Measurements from ENCODE around the gene ARHGEF19. TPM values are rescaled to one million over a fixed set of nuclear protein-coding genes. Genes with fewer than 3 reads are reported as not detected.

ARHGEF19 gene
- total and polyA plus RNA-seq, 9 of the 15 experiments (the other 6 are each of a cell fraction or from before 2014, with no cell fraction given): 0.73 to 21.0 (median 5.2) TPM

GRCh38 chr1:16215882-16216753 lies 3.7 kb upstream of the ARHGEF19 start (continued):
- TF ChIP-seq CHD7 (IDR thresholded peaks at IDR 0.05; ENCODE audit: low read depth, low read length) (no peak), MYC (IDR thresholded peaks at IDR 0.05; ENCODE audit: low read depth, low read length) (peak; percentile 24; the same call in 1 of the 2 replicates), MYC (CRISPR knock-in tag; IDR thresholded peaks at IDR 0.05; ENCODE audit: borderline replicate concordance, low read depth) (no peak), ZNF408 (CRISPR knock-in tag; IDR thresholded peaks at IDR 0.05; ENCODE audit: low read depth) (no peak), SMAD1 (IDR thresholded peaks at IDR 0.05; ENCODE audit: low read depth, low read length, partially characterized antibody) (no peak), MAZ (CRISPR knock-in tag; conservative IDR thresholded peaks at IDR 0.05 in 1 of 2, IDR thresholded peaks at IDR 0.05 in 1 of 2) (peak; percentile 10 to 65; a peak in 1 of 4 replicates), ZFP30 (CRISPR knock-in tag; IDR thresholded peaks at IDR 0.05; ENCODE audit: borderline replicate concordance) (no peak), MYNN (IDR thresholded peaks at IDR 0.05) (no peak), MYNN (CRISPR knock-in tag; IDR thresholded peaks at IDR 0.05) (no peak), KDM2B (CRISPR knock-in tag; IDR thresholded peaks at IDR 0.05) (0 out of 2 replicates have a peak, but pooled peaks have one; percentile 66), MAX (CRISPR knock-in tag; IDR thresholded peaks at IDR 0.05) (peak; percentile 30; the same call in 1 of the 2 replicates), ATF6 (CRISPR knock-in tag; IDR thresholded peaks at IDR 0.05) (no peak)

Data from K562 (cell line).